K562 (cell line): ENCODE results near the gene ZSWIM3. TPM values are rescaled to one million over a fixed set of nuclear protein-coding genes. Genes with fewer than 3 reads are reported as not detected.

Source experiments
- CREB1 ChIP-seq, 2 experiments: sonication (generic) in 1 of 2; formaldehyde crosslinking in 1 of 2; IDR thresholded peaks; 2 replicates each; pipeline versions ENCODE4 v1.6.1 to v1.8.0; 2012 to 2022; ENCODE audit warnings: inconsistent platforms in 1 of 2, mild to moderate bottlenecking in 1 of 2, missing genetic modification reagents in 1 of 2, moderate library complexity in 1 of 2
- FOSL1 ChIP-seq: fragments of 200-800 bp; sonication (Bioruptor generic); conservative IDR thresholded peaks from 2 replicates; pipeline ENCODE4 v1.6.1; 2016; ENCODE audit warnings: missing genetic modification characterization, missing compliant biosample characterization
- FUS ChIP-seq: fragments of 200-400 bp; formaldehyde crosslinking; optimal IDR thresholded peaks from 2 replicates; pipeline ENCODE3; 2017; ENCODE audit warnings: low read depth, low read length
- HCFC1 ChIP-seq: IDR thresholded peaks from 2 replicates; pipeline ENCODE4 v1.6.1; 2012; ENCODE audit warnings: low read depth, low read length, improper control_type of control experiment
- MTA1 ChIP-seq: fragments of 450-650 bp; IDR thresholded peaks from 2 replicates; pipeline ENCODE4 v1.6.1; 2017; ENCODE audit warnings: borderline replicate concordance
- NR1H2 ChIP-seq: sonication (generic); formaldehyde crosslinking; IDR thresholded peaks from 2 replicates; pipeline ENCODE4 v1.4.0; 2020; ENCODE audit warnings: mild to moderate bottlenecking, missing genetic modification reagents
- SMARCA5 ChIP-seq: fragments of 450-650 bp; IDR thresholded peaks from 2 replicates; pipeline ENCODE4 v1.6.1; 2016
- SP1 ChIP-seq: sonication (generic); formaldehyde crosslinking; IDR thresholded peaks from 2 replicates; pipeline ENCODE4 v1.8.1; 2022; ENCODE audit warnings: mild to moderate bottlenecking, missing genetic modification reagents
- WHSC1 ChIP-seq: IDR thresholded peaks from one replicate; pipeline ENCODE4 v1.6.1; 2012; ENCODE audit warnings: low read length, control low read depth, inconsistent platforms
- ZBTB17 ChIP-seq: fragments of 450-650 bp; formaldehyde crosslinking; IDR thresholded peaks from 2 replicates; pipeline ENCODE4 v1.4.0; 2020; ENCODE audit warnings: mild to moderate bottlenecking
- ZNF586 ChIP-seq: fragments of 450-650 bp; formaldehyde crosslinking; conservative IDR thresholded peaks from 2 replicates; pipeline ENCODE4 v1.4.0; 2020; ENCODE audit warnings: mild to moderate bottlenecking, moderate library complexity
- polyA plus RNA-seq, 8 experiments: library from polyadenylated mRNA; depleted of rRNA in 4 of 8; stranded (reverse) in 5 of 8; unstranded in 3 of 8; fragments of >200 nt; fragmentation: Nextera tagmentation in 2 of 8; fragmentation: Illumina TruSeq in 1 of 8; extraction: Ambion mirVana in 2 of 8; extraction: Trizol in 1 of 8; gene quantifications; 2 replicates each; pipeline versions ENCODE4 v1.2.1 to v1.2.3, GENCODE V29; 2011 to 2014; ENCODE audit warnings: inconsistent platforms in 1 of 8, missing spikeins in 1 of 8
- total RNA-seq, 7 experiments: library from RNA; depleted of rRNA in 6 of 7; stranded (reverse); fragments of >200 nt in 6 of 7; fragmentation: Illumina TruSeq in 2 of 7; extraction: Trizol in 2 of 7; gene quantifications; 2 replicates each; pipeline versions ENCODE4 v1.2.1 to v1.2.3, GENCODE V29; 2011 to 2021; ENCODE audit warnings: low replicate concordance in 1 of 7
- TF ChIP-seq, protein P1 (sequence below): fragments of 200-400 bp; formaldehyde crosslinking; IDR thresholded peaks from 2 replicates; pipeline ENCODE4 v1.6.1; 2017; ENCODE audit warnings: mild to moderate bottlenecking, low read depth, low read length, moderate library complexity
- TF ChIP-seq, protein P2 (sequence below): sonication (generic); formaldehyde crosslinking; IDR thresholded peaks from 2 replicates; pipeline ENCODE4 v1.9.0; 2022; ENCODE audit warnings: mild to moderate bottlenecking, missing genetic modification reagents
- TF ChIP-seq, protein P3 (sequence below): fragments of 250-450 bp; sonication (Bioruptor Pico); IDR thresholded peaks from 2 replicates; pipeline ENCODE4 v1.5.0; 2021
- TF ChIP-seq, protein P4 (sequence below): fragments of 250-450 bp; sonication (Bioruptor Pico); IDR thresholded peaks from 2 replicates; pipeline ENCODE4 v1.4.0; 2020
- TF ChIP-seq, protein P5 (sequence below), 3 experiments: fragments of 200-800 bp in 1 of 3; sonication (Bioruptor generic) in 1 of 3; sonication (generic) in 1 of 3; formaldehyde crosslinking in 1 of 3; IDR thresholded peaks; 2 replicates each; pipeline versions ENCODE4 v1.6.1 to v1.8.0; 2016 to 2022; ENCODE audit warnings: mild to moderate bottlenecking in 2 of 3, missing compliant biosample characterization in 2 of 3, missing genetic modification characterization in 2 of 3, missing genetic modification reagents in 1 of 3

ZSWIM3 gene
- total and polyA plus RNA-seq, 9 of the 15 experiments (the other 6 are each of a cell fraction or from before 2014, with no cell fraction given) = 1.7 to 4.3 (median 2.9) TPM

DNA sequence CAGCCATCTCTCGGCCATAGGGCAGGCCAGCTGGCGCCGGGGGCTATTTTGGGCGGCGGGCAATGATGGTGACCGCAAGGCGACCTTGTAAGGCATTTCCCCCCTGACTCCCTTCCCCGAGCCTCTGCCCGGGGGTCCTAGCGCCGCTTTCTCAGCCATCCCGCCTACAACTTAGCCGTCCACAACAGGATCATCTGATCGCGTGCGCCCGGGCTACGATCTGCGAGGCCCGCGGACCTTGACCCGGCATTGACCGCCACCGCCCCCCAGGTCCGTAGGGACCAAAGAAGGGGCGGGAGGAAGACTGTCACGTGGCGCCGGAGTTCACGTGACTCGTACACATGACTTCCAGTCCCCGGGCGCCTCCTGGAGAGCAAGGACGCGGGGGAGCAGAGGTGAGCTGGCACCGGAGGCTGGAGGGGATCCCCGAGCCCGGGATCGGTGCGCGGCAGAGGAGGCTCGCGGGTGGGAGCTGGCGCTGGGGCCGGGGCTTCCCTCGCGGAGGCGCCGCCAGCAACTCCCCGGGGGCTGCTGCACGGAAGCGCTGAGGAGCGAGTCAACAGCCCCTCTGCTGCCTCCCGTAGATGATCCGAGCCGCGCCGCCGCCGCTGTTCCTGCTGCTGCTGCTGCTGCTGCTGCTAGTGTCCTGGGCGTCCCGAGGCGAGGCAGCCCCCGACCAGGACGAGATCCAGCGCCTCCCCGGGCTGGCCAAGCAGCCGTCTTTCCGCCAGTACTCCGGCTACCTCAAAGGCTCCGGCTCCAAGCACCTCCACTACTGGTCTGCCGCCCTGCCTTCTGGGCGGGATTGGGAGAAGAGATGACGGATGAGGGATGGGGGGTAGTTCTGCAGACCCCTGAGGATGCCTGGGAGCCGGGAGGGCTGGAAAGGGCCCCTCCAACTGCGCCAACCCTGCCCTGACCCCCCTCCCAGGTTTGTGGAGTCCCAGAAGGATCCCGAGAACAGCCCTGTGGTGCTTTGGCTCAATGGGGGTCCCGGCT, 33.9 kb downstream of the ZSWIM3 start, which contains the start of the genes CTSA and NEURL2 (continued):
- TF ChIP-seq, protein P1, sequence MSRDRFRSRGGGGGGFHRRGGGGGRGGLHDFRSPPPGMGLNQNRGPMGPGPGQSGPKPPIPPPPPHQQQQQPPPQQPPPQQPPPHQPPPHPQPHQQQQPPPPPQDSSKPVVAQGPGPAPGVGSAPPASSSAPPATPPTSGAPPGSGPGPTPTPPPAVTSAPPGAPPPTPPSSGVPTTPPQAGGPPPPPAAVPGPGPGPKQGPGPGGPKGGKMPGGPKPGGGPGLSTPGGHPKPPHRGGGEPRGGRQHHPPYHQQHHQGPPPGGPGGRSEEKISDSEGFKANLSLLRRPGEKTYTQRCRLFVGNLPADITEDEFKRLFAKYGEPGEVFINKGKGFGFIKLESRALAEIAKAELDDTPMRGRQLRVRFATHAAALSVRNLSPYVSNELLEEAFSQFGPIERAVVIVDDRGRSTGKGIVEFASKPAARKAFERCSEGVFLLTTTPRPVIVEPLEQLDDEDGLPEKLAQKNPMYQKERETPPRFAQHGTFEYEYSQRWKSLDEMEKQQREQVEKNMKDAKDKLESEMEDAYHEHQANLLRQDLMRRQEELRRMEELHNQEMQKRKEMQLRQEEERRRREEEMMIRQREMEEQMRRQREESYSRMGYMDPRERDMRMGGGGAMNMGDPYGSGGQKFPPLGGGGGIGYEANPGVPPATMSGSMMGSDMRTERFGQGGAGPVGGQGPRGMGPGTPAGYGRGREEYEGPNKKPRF = no peak
- TF ChIP-seq MTA1 = no peak
- TF ChIP-seq, protein P2, sequence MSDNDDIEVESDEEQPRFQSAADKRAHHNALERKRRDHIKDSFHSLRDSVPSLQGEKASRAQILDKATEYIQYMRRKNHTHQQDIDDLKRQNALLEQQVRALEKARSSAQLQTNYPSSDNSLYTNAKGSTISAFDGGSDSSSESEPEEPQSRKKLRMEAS (CRISPR knock-in tag) = peak; percentile 91
- TF ChIP-seq NR1H2 = peak; percentile 8; the same call in 1 of the 2 replicates
- TF ChIP-seq CREB1 (IDR thresholded peaks at IDR 0.05) = no peak
- TF ChIP-seq CREB1 (CRISPR knock-in tag; IDR thresholded peaks at IDR 0.05) = no peak
- TF ChIP-seq WHSC1 = no peak
- no peak for TF ChIP-seq SMARCA5
- TF ChIP-seq ZNF586 (CRISPR knock-in tag) = no peak
- TF ChIP-seq, protein P3, sequence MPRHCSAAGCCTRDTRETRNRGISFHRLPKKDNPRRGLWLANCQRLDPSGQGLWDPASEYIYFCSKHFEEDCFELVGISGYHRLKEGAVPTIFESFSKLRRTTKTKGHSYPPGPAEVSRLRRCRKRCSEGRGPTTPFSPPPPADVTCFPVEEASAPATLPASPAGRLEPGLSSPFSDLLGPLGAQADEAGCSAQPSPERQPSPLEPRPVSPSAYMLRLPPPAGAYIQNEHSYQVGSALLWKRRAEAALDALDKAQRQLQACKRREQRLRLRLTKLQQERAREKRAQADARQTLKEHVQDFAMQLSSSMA = 0 out of 2 replicates have a peak, but pooled peaks have one; percentile 32
- peak; percentile 57 for TF ChIP-seq FOSL1
- TF ChIP-seq, protein P4, sequence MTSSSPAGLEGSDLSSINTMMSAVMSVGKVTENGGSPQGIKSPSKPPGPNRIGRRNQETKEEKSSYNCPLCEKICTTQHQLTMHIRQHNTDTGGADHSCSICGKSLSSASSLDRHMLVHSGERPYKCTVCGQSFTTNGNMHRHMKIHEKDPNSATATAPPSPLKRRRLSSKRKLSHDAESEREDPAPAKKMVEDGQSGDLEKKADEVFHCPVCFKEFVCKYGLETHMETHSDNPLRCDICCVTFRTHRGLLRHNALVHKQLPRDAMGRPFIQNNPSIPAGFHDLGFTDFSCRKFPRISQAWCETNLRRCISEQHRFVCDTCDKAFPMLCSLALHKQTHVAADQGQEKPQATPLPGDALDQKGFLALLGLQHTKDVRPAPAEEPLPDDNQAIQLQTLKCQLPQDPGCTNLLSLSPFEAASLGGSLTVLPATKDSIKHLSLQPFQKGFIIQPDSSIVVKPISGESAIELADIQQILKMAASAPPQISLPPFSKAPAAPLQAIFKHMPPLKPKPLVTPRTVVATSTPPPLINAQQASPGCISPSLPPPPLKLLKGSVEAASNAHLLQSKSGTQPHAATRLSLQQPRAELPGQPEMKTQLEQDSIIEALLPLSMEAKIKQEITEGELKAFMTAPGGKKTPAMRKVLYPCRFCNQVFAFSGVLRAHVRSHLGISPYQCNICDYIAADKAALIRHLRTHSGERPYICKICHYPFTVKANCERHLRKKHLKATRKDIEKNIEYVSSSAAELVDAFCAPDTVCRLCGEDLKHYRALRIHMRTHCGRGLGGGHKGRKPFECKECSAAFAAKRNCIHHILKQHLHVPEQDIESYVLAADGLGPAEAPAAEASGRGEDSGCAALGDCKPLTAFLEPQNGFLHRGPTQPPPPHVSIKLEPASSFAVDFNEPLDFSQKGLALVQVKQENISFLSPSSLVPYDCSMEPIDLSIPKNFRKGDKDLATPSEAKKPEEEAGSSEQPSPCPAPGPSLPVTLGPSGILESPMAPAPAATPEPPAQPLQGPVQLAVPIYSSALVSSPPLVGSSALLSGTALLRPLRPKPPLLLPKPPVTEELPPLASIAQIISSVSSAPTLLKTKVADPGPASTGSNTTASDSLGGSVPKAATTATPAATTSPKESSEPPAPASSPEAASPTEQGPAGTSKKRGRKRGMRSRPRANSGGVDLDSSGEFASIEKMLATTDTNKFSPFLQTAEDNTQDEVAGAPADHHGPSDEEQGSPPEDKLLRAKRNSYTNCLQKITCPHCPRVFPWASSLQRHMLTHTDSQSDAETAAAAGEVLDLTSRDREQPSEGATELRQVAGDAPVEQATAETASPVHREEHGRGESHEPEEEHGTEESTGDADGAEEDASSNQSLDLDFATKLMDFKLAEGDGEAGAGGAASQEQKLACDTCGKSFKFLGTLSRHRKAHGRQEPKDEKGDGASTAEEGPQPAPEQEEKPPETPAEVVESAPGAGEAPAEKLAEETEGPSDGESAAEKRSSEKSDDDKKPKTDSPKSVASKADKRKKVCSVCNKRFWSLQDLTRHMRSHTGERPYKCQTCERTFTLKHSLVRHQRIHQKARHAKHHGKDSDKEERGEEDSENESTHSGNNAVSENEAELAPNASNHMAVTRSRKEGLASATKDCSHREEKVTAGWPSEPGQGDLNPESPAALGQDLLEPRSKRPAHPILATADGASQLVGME (CRISPR knock-in tag) = no peak
- peak; percentile 91 for TF ChIP-seq SP1 (CRISPR knock-in tag)
- no peak for TF ChIP-seq FUS
- TF ChIP-seq ZBTB17 (CRISPR knock-in tag) = peak; percentile 63
- peak; percentile 74 for TF ChIP-seq HCFC1
- TF ChIP-seq, protein P5, sequence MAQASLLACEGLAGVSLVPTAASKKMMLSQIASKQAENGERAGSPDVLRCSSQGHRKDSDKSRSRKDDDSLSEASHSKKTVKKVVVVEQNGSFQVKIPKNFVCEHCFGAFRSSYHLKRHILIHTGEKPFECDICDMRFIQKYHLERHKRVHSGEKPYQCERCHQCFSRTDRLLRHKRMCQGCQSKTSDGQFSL (CRISPR knock-in tag; IDR thresholded peaks at IDR 0.05) = no peak
- TF ChIP-seq, protein P5 (tag; IDR thresholded peaks at IDR 0.05) = no peak
